NK-92 (cell line): Measurements from ENCODE around the gene CEP83.
"Not testable (repeated sequence)": the region's sequence is repeated elsewhere in the genome, so short reads cannot be mapped to it uniquely, and the experiment has no call there.

Experiments
- DNase-seq: peaks from one replicate; lab custom pipeline; 2025; ENCODE audit not compliant: unreplicated experiment; lab: John Stamatoyannopoulos, UW

The CEP83 gene, protein sequence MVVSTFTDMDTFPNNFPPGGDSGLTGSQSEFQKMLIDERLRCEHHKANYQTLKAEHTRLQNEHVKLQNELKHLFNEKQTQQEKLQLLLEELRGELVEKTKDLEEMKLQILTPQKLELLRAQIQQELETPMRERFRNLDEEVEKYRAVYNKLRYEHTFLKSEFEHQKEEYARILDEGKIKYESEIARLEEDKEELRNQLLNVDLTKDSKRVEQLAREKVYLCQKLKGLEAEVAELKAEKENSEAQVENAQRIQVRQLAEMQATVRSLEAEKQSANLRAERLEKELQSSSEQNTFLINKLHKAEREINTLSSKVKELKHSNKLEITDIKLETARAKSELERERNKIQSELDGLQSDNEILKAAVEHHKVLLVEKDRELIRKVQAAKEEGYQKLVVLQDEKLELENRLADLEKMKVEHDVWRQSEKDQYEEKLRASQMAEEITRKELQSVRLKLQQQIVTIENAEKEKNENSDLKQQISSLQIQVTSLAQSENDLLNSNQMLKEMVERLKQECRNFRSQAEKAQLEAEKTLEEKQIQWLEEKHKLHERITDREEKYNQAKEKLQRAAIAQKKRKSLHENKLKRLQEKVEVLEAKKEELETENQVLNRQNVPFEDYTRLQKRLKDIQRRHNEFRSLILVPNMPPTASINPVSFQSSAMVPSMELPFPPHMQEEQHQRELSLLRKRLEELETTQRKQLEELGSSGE

DNA sequence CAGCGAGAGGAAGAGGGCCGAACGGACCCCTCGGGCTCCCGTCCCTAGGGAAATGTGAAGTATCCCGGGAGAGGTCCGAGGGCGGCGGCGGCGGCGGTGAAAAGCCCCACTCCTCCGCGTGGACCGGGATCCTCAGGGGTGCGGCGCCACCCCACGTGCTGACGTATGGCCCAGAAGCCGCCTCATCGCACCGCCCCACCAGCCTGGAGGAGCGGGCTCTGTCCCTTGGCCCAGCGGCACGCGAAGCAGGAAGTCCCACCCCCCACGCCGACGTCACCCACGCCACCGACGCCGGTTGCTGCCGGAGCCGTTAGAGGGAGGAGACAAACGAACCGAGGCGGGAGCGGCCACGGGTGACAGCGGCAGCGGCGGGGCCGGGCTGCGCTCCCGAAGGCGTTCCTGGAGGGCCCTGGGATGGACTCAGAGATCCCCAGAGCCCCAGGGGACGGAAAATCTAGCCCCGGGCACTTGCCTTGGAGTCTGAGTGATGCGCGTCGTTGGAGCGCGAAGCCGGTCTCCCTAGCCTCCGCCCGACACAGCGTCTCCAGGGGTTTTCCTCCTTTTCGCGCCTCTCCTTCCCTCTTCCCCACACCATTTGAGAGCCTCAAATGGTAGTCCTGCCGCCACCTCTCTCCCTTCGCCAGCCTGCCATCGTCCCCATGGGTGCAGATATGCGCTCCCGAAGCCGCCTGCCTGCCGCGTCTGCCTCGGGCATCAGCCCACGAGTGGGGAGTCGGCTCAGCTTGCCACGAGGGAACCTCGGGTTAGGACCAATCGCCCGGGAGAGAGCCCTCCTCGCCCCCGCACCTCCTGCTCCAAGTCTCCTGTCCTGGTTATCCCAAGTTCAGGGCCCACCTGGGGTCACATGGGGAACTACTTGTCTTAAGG, at the start of gene CEP83:
Gene CEP83 (minus strand): TSS at position 140 of the 888 bp plus-strand sequence. CDS start 47,377 bp downstream, outside the sequence.
- DNase-seq = peak; percentile 72

GRCh38 chr12:94509317-94509716, 49.6 kb upstream of the CEP83 start:
- DNase-seq = no peak

- DNase-seq = no peak
Measured at GRCh38 chr12:94507455-94507854, 47.8 kb upstream of the CEP83 start.

DNA sequence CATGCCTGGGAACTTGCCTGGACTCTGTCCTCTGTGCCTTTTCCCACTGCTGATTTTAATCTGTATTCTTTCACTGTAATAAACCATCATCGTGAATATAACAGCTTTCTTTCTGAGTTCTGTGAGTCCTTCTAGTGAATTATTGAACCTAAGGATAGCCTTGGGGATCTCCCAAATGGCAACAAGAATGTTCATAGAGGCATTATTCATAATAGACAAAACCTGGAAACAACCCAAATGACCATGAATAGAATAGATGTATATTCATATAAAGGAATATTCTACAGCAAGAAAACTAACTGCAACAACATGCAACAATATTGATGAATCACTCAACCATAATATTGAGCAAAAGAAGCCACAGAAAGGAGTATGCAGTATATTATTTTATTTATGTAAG, 44.7 kb upstream of the CEP83 start:
- DNase-seq = no peak

- no peak for DNase-seq
Measured at GRCh38 chr12:94503619-94504018, 44.0 kb upstream of the CEP83 start.

DNA sequence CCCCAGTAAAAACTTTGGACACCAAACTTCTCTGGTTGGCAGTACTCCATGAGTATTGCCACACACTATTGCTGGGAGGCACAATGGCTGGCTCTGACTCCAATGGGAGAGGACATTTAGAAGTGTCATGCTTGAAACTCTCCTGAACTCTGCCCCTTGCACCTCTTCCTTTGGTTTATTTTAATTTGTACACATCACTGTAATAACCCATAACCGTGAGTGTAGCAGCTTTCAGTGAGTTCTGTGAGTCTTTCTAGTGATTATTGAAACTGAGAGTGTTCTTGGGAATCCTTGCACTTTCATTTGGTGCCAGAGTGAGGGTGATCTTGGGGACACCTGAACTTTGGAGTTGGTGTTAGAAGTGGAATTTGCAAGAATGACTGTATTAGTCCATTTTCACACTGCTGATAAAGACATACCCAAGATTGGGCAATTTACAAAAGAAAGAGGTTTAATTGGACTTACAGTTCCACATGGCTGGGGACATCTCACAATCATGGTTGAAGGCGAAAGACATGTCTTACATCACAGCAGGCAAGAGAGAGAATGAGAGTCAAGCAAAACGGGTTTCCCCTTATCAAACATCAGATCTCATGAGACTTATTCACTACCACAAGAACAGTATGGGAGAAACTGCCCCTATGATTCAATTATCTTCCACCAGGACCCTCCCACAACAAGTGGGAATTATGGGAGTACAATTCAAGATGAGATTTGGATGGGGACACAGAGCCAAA, 41.3 kb upstream of the CEP83 start:
- no peak for DNase-seq

- no peak for DNase-seq
Measured at GRCh38 chr12:94498698-94499097, 39.0 kb upstream of the CEP83 start.

GRCh38 chr12:94498073-94498472, 38.4 kb upstream of the CEP83 start:
- no peak for DNase-seq

GRCh38 chr12:94495445-94496115, 35.9 kb upstream of the CEP83 start:
- no peak for DNase-seq

DNA sequence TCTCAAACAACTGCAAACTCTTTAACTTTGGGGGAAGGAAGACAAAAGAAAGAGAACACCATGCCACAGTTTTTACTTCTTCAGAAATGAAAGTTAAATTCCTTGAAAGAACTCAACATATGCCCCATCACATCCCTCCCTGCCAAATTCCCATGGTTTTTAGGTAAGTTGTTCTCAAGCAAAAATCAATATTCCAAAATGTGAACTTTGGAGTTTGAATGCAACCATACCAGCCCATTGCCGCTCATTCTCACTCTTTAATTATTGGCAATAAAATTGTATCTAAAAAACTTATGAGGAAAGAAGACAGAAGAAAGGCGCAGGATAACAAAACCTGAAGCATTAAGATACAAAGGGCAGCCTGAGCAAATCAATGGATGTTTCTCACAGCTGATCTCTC, 31.8 kb upstream of the CEP83 start:
- no peak for DNase-seq

DNA sequence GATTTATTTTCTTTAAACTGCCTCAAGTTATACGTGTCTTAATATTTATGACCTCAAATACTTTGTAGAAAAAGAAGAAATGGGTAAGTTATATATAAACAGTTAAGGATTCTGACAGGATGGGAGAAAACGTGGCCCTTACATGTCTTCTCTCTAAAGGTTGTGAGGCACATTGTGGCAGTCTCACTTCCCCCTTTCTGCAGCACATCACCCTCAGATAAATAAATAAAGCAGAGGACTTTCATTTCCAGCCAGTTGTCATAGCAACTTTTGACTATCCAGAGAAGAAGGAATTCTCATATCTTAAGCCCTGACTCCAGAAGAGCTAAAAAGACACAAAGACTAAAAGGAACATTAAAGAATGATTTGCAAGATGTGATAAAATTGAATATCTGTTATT, 28.8 kb upstream of the CEP83 start:
- DNase-seq = no peak

- no peak for DNase-seq
Measured at GRCh38 chr12:94481734-94482133, 22.1 kb upstream of the CEP83 start.

DNA sequence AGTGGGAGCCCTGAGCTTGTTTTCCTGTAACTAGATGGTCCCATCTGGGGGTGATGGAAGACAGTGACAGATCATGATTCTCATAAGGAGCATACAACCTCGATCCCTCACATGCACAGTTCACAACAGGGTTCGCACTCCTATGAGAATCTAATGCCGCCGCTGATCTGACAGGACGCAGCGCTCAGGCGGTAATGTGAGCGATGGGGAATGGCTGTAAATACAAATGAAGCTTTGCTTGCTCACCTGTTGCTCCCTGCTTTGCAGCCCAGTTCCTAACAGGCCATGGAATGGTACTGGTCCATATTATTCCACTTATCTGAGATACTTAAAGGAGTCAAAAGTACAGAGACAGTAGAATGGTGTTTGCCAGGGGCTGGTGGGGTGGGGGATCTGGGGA, 9.9 kb upstream of the CEP83 start:
- DNase-seq = no peak

- no peak for DNase-seq
Measured at GRCh38 chr12:94460616-94460959, 921 bp upstream of the CEP83 start.

DNA sequence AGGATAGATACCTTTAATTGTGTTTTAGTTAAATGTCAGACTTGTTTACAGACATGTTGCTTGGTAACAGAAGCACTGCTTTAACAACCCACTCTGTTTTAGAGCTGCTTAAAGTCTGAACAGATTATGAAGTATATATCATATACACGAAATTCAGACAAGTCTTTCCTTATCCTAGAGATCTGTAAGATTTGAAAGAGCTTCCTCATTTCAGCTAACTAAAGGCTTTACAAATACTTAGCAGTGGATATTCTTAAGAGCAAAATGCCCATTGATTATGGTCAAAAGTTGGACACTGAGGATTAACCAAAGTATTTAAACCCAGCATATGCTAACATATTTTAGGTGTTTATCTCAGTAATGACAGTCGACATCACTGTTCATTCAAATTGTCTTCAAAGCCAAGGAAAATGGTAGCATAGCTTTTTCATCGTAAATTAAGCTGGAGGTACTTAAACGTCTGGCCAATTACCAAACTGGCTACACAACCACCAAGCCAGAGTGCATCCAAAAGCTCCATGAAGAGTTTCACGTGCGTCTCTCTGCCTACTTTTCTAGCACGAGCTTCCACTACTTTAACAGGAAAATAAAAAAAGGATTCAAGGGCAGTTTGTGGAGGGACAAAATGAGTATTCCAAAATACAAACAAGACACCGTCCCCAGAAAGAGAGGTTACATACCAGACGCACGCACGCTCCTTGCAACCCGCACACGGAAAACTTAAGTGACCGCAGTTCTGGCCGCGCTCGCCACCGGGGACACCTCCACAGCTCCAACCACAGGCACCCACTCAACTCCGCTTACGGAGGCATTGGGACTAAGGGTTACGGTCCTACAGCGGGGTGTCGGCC, 565 bp downstream of the CEP83 start:
- DNase-seq = no peak

DNA sequence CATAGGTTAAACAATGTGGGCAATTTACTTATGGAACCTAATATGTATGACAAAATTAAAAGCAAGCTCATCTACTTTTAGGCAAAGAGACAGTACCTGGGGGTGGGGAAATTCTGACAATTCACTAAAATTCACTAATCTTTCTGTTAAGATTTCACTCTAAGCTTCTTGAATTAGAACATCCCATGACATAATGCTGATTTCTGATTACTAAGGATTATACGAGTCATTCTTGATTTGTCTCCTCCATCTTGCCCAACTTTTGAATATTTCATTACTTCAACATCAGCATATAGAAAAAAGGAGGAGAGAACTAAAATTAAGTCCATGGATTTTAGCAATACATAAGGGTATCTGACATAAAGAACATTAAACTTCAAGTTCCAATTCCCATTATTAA, 2.4 kb downstream of the CEP83 start:
- no peak for DNase-seq

DNA sequence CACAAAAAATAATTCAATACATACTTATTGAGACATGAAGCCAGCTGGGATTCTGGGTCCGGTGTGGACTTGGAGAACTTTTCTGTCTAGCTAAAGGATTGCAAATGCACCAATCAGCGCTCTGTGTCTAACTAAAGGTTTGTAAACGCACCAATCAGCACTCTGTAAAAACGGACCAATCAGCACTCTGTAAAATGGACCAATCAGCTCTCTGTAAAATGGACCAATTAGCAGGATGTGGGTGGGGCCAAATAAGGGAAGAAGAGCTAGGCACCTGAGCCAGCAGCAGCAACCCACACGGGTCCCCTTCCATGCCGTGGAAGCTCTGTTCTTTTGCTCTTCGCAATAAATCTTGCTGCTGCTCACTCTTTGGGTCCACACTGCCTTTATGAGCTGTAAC, 5.3 kb downstream of the CEP83 start:
- not testable (repeated sequence) for DNase-seq

GRCh38 chr12:94445662-94446061, 14.0 kb downstream of the CEP83 start:
- no peak for DNase-seq

DNA sequence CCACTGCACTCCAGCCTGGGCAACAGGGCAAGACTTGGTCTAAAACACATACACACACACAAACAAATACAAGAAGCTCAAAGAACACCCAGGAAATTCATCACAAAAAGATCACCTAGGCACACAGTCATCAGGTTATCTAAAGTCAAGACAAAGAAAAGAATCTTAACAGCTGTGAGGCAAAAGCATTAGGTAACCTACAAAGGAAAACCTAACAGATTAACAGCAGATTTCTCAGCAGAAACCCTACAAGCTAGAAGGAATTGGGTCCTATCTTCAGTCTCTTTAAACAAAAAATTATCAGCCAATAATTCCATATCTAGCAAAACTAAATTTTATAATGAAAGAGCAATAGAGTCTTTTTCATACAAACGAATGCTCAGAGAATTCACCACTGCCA, 22.4 kb downstream of the CEP83 start:
- DNase-seq = no peak
